Measurements from ENCODE around the gene ZNF462.

The ZNF462 gene

DNA sequence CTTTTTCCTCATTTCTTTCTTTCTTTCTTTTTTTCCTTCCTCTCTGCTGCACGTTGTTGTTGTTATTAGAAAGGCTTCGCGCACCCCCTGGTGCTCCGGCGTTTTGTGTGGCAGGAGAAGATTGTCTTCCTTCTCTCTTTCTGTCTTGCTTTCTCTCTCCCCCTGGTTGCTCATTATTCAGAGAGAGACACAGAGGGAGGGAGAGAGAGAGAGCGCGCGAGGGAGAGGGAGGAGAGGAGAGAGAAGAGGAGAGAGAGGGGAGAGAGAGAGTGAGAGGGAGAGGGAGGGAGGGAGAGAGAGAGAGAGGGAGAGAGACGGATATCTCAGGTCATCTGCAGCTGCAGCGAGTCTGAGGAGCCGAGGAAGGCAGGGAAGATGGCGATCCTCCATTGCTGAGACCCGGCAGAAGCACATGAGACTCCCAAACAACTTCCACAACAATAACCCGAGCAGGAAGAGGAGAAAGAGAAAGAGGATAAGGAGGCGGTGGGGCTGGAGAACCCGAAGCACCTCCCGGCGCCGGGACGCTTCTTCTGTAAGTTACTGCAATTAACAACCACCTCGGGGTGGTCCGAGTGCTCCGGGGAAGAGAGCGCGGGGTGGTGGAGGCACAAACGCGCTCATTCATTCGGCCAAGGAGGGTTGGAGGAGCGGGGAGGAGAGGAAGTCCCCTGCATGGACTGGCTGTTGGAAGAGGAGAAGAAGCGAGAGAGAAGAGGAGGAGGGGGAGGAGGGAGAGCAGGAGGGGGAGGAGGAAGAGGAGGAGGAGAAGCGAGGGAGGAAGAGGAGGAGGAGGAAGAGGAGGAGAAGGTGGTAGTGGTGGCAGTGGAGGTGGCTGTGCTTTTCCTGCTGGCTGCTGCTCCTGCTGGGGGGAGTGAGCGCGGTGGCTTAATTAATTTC is at the start of gene ZNF462:
Gene ZNF462, plus strand, starts transcription at position 346 of the 900 bp plus-strand sequence. CDS start 60,218 bp downstream, outside the sequence.
- peak; percentile 44; the same call in 1 of the 2 replicates for TF ChIP-seq CTCF (IDR thresholded peaks at IDR 0.05)

DNA sequence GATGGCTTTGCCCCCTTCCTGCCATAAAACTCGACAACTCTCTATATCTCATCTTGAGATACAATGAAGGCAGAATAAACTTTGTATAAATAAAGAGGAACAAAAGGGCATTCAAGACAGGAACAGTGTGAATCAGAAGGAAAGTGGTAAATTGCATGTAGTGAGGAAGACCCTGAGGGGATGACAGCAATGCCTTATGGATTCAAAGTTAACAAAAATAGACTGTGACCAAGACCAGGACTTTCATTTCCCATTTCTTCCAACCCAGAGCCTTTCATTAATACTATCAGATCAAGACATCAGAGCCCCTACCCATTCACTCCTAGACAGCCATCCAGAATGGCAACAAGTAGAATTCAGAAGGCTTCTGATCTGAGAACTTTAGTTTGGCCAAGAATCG is 46.4 kb upstream of the ZNF462 start:
- TF ChIP-seq CTCF (IDR thresholded peaks at IDR 0.05) = no peak

DNA sequence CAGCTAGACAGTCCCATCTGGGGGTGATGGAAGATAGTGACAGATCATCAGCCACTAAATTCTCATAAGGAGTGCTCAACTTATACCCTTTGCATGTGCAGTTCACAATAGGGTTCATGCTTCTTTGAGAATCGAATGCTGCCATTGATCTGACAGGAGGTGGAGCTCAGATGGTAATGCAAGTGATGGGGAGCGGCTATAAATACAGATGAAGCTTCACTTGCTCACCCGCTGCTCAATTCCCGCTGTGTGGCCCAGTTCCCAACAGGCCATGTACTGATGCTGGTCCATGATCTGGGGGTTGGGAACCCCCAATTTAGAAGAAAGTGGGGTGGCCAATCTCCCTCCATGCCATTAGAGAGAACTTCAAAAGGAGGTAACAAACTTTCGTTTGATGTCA is 44.9 kb upstream of the ZNF462 start:
- no peak for TF ChIP-seq CTCF (IDR thresholded peaks at IDR 0.05)

DNA sequence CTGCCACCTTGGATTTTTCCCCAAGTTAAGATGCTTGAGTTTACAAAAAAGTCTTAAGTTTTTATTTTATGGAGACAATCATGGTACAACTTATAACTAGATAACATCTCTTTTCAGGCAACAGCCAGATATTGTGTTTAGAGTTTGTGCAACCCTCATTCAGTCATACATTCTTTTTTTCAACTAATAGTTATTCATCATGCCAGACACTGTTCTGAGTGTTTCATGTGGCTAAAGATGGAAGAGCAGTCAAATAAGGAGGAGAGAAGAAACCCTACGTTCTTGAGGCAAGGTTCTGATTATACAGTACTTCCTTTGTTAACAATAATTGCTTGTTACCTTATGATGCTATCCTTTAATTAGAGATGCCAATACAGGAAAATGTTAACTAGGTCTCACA is 42.1 kb upstream of the ZNF462 start:
- no peak for TF ChIP-seq CTCF (IDR thresholded peaks at IDR 0.05)

GRCh38 chr9:106828070-106828469 is 34.9 kb upstream of the ZNF462 start:
- TF ChIP-seq CTCF (IDR thresholded peaks at IDR 0.05) = no peak

DNA sequence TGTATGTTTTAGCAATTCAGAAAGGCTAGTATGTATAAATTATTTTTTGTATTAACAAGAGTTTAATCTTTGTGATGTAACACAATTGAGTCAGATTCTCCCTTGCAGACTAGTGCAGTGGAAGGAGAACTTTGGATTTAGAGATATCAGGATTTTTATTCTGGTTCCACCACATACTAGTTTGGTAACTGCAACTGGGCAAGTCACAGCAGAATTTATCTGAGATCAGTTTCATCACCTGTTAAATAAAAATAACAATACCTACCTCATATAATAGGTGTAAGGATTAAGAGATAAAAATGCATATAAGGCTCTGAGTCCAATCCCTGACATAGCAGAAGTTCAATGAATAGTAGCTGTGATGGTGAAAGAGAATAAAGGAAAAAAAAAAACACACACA is 34.0 kb upstream of the ZNF462 start:
- TF ChIP-seq CTCF (IDR thresholded peaks at IDR 0.05) = no peak

- TF ChIP-seq CTCF (IDR thresholded peaks at IDR 0.05) = no peak
Measured at GRCh38 chr9:106829666-106830408, 33.1 kb upstream of the ZNF462 start.
